ENCODE results near the gene PIGC.

Gene PIGC

DNA sequence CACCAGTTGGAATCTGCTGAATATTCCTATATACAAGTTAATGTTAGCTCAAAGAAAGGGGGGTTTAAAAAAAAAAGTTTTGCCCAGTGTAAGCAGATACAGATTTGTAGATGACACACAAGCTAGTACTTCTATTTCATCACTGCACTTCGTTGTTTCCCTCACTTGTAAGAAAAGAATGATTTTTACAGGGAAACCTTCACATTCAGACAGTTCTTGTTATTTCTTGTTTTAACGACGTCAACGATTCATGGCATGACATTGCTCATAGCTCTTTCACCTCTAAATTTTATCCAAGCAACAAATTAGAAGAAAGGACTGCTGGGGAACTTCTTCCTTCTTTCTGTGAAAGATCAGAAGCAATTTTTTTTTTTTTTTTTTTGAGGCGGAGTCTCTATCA lies 49.1 kb downstream of the PIGC start:
- TF ChIP-seq, protein P1, sequence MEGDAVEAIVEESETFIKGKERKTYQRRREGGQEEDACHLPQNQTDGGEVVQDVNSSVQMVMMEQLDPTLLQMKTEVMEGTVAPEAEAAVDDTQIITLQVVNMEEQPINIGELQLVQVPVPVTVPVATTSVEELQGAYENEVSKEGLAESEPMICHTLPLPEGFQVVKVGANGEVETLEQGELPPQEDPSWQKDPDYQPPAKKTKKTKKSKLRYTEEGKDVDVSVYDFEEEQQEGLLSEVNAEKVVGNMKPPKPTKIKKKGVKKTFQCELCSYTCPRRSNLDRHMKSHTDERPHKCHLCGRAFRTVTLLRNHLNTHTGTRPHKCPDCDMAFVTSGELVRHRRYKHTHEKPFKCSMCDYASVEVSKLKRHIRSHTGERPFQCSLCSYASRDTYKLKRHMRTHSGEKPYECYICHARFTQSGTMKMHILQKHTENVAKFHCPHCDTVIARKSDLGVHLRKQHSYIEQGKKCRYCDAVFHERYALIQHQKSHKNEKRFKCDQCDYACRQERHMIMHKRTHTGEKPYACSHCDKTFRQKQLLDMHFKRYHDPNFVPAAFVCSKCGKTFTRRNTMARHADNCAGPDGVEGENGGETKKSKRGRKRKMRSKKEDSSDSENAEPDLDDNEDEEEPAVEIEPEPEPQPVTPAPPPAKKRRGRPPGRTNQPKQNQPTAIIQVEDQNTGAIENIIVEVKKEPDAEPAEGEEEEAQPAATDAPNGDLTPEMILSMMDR (conservative IDR thresholded peaks at IDR 0.05; ENCODE audit: control insufficient read depth, insufficient read depth, low read depth, low read length) = no peak
- DNase-seq (ENCODE audit: low read depth) = peak; percentile 28
- no peak overlapping the region for H3K4me3 ChIP-seq (ENCODE audit: control insufficient read depth, low read depth, low read length)

GRCh38 chr1:172394141-172394751 lies 49.6 kb downstream of the PIGC start:
- DNase-seq (ENCODE audit: low read depth) = no peak
- no peak overlapping the region for H3K4me3 ChIP-seq (ENCODE audit: control insufficient read depth, low read depth, low read length)
- TF ChIP-seq, protein P1 (conservative IDR thresholded peaks at IDR 0.05; ENCODE audit: control insufficient read depth, insufficient read depth, low read depth, low read length) = no peak

GRCh38 chr1:172393354-172393753 lies 50.5 kb downstream of the PIGC start:
- TF ChIP-seq, protein P1 (conservative IDR thresholded peaks at IDR 0.05; ENCODE audit: control insufficient read depth, insufficient read depth, low read depth, low read length) = no peak
- no peak for DNase-seq (ENCODE audit: low read depth)
- H3K4me3 ChIP-seq (ENCODE audit: control insufficient read depth, low read depth, low read length) = no peak overlapping the region

- H3K4me3 ChIP-seq (ENCODE audit: control insufficient read depth, low read depth, low read length) = no peak overlapping the region
- TF ChIP-seq, protein P1 (conservative IDR thresholded peaks at IDR 0.05; ENCODE audit: control insufficient read depth, insufficient read depth, low read depth, low read length) = no peak
Observed at GRCh38 chr1:172391976-172392375, 51.9 kb downstream of the PIGC start.

More at GRCh38 chr1:172391976-172392375, 51.9 kb downstream of the PIGC start:
- DNase-seq (ENCODE audit: low read depth) = no peak

Measured in fibroblast of mammary gland (primary cell).